Measurements from ENCODE around the gene NKAIN2.

NKAIN2 gene

DNA sequence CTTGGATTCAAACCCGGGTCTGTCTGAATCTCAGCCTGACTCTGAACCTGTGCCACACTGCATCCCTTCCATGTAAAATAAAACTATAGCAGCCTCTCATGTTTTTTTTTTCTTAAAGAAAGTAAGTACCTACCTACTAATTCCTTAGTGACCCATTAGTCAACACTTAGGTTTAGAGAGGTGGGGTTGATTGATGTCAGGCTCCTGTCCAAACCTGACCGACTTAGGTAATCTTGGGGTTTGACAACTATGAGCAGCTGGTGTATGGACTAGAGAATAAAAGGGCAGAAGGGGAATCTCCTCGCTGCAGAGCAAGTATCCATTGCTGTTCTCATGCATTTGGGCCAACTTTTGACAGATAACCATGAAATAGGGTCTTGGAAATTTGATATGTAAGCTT, 6.5 kb downstream of the NKAIN2 start:
- no peak overlapping the region for H3K9ac ChIP-seq (ENCODE audit: low read length)
- H3K4me1 ChIP-seq (ENCODE audit: control insufficient read depth, insufficient read depth, low read length), result no peaks in the 10 kb centered on the region
- no peaks in the 10 kb centered on the region for H3K27me3 ChIP-seq (replicated peaks; ENCODE audit: control insufficient read depth, insufficient read depth, low read length)
- no peaks in the 10 kb centered on the region for H3K9me3 ChIP-seq (ENCODE audit: control insufficient read depth, low read length)
- no peaks in the 10 kb centered on the region for H3K36me3 ChIP-seq (ENCODE audit: control insufficient read depth, insufficient read depth, low read length, severe bottlenecking)
- no peak for DNase-seq (ENCODE audit: low read depth)
- H3K4me3 ChIP-seq (ENCODE audit: low read length), result no peak overlapping the region

- no peaks in the 10 kb centered on the region for H3K4me1 ChIP-seq (ENCODE audit: control insufficient read depth, insufficient read depth, low read length)
- no peaks in the 10 kb centered on the region for H3K36me3 ChIP-seq (ENCODE audit: control insufficient read depth, insufficient read depth, low read length, severe bottlenecking)
- H3K9ac ChIP-seq (ENCODE audit: low read length), result no peak overlapping the region
- H3K9me3 ChIP-seq (ENCODE audit: control insufficient read depth, low read length), result no peaks in the 10 kb centered on the region
- H3K4me3 ChIP-seq (ENCODE audit: low read length), result no peak overlapping the region
- no peaks in the 10 kb centered on the region for H3K27me3 ChIP-seq (replicated peaks; ENCODE audit: control insufficient read depth, insufficient read depth, low read length)
- no peak for DNase-seq (ENCODE audit: low read depth)
Measured at GRCh38 chr6:123810948-123811347, 7.3 kb downstream of the NKAIN2 start.

- H3K4me1 ChIP-seq (ENCODE audit: control insufficient read depth, insufficient read depth, low read length), result no peaks in the 10 kb centered on the region
- no peaks in the 10 kb centered on the region for H3K9me3 ChIP-seq (ENCODE audit: control insufficient read depth, low read length)
- H3K27me3 ChIP-seq (replicated peaks; ENCODE audit: control insufficient read depth, insufficient read depth, low read length), result no peaks in the 10 kb centered on the region
- H3K36me3 ChIP-seq (ENCODE audit: control insufficient read depth, insufficient read depth, low read length, severe bottlenecking), result no peaks in the 10 kb centered on the region
- no peak for DNase-seq (ENCODE audit: low read depth)
- no peak overlapping the region for H3K9ac ChIP-seq (ENCODE audit: low read length)
- H3K4me3 ChIP-seq (ENCODE audit: low read length), result no peak overlapping the region
Measured at GRCh38 chr6:123811378-123811777, 7.7 kb downstream of the NKAIN2 start.

DNA sequence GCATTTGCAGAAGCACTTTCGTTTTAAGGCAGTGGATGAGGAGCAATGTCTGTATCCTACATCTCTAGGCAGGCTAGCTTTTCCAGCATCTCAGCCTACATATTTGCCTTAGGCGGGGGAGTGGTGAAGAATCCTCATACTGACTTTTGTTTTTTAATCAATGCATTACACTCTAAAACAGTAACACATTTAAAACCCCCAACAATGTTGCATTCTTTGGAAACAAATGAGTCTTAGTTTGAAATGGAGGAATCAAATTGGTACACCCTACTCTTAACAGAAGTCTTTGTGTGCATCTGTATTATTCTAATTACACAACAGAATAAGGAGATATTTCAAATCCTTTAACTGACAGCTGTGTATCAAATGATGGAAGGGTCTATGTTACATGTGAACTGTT, 9.0 kb downstream of the NKAIN2 start:
- H3K27me3 ChIP-seq (replicated peaks; ENCODE audit: control insufficient read depth, insufficient read depth, low read length), result no peaks in the 10 kb centered on the region
- no peak overlapping the region for H3K4me3 ChIP-seq (ENCODE audit: low read length)
- no peak for DNase-seq (ENCODE audit: low read depth)
- no peaks in the 10 kb centered on the region for H3K9me3 ChIP-seq (ENCODE audit: control insufficient read depth, low read length)
- H3K9ac ChIP-seq (ENCODE audit: low read length), result no peak overlapping the region
- H3K4me1 ChIP-seq (ENCODE audit: control insufficient read depth, insufficient read depth, low read length), result no peaks in the 10 kb centered on the region
- no peaks in the 10 kb centered on the region for H3K36me3 ChIP-seq (ENCODE audit: control insufficient read depth, insufficient read depth, low read length, severe bottlenecking)

GRCh38 chr6:123821112-123821511, 17.4 kb downstream of the NKAIN2 start:
- no peak for DNase-seq (ENCODE audit: low read depth)
- no peaks in the 10 kb centered on the region for H3K36me3 ChIP-seq (ENCODE audit: control insufficient read depth, insufficient read depth, low read length, severe bottlenecking)
- no peaks in the 10 kb centered on the region for H3K4me1 ChIP-seq (ENCODE audit: control insufficient read depth, insufficient read depth, low read length)
- H3K4me3 ChIP-seq (ENCODE audit: low read length), result no peak overlapping the region
- H3K9me3 ChIP-seq (ENCODE audit: control insufficient read depth, low read length), result no peaks in the 10 kb centered on the region
- no peaks in the 10 kb centered on the region for H3K27me3 ChIP-seq (replicated peaks; ENCODE audit: control insufficient read depth, insufficient read depth, low read length)
- H3K9ac ChIP-seq (ENCODE audit: low read length), result no peak overlapping the region

DNA sequence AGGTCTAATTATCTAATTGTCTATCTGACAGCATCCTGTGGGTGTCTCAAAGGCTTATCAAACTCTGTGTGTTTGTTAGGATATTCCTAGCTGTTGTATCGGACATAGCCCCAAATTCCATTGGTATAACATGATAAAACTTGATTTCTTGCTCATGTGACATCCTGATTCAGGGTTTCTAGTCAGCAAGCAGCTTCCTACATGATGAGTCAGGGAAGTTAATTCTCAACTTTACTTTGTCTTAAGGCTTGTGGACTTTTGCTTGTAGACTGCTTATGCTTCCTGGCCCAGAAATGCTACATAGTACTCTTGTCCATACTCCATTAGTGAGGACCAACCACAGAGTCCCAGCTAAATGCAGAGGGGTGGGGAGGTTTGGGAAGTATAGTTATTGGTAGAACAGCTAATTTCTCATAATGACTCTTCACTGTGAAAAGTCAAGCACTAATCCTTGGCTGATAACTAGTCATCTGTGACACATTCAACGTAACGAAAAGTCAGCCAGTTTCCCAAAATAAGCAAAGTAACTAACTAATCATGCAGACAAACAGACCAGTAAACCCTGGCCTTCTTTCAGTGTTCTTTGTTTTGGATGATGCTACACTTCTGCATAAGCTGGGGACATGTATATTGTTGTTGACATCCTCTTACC, 25.8 kb downstream of the NKAIN2 start:
- no peaks in the 10 kb centered on the region for H3K27me3 ChIP-seq (replicated peaks; ENCODE audit: control insufficient read depth, insufficient read depth, low read length)

DNA sequence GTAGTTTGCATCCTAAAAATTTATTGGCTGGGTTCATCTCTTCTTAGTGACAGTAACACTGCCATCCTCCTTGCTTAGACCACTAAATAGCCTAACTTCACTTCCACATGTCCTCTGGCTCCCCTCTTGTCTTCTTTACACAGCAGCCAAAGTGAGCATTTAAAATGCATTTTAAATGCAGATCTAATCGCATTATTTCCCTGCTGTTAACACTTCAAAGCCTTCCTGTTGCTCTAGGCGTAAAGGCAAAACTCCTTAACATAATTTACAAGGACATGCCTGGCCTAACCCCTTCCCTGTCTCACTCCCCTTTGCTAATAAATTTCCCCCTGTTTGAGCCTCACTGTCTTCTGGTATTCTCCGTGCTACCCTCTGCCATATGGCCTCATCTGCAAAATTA, 26.5 kb downstream of the NKAIN2 start:
- Histone ChIP-seq H3K9me3 (ENCODE audit: control insufficient read depth, low read length) (no peaks in the 10 kb centered on the region), H3K36me3 (ENCODE audit: control insufficient read depth, insufficient read depth, low read length, severe bottlenecking) (no peaks in the 10 kb centered on the region), H3K4me3 (ENCODE audit: low read length) (no peak overlapping the region), H3K9ac (ENCODE audit: low read length) (no peak overlapping the region), H3K27me3 (replicated peaks; ENCODE audit: control insufficient read depth, insufficient read depth, low read length) (no peaks in the 10 kb centered on the region), H3K4me1 (ENCODE audit: control insufficient read depth, insufficient read depth, low read length) (peaks cover 12% of the 10 kb centered on the region)
- DNase-seq (ENCODE audit: low read depth), result no peak

More for the DNA sequence above, 25.8 kb downstream of the NKAIN2 start:
- Histone ChIP-seq H3K9ac (ENCODE audit: low read length) (no peak overlapping the region), H3K9me3 (ENCODE audit: control insufficient read depth, low read length) (no peaks in the 10 kb centered on the region), H3K36me3 (ENCODE audit: control insufficient read depth, insufficient read depth, low read length, severe bottlenecking) (no peaks in the 10 kb centered on the region), H3K4me1 (ENCODE audit: control insufficient read depth, insufficient read depth, low read length) (peaks cover 12% of the 10 kb centered on the region), H3K4me3 (ENCODE audit: low read length) (no peak overlapping the region)
- DNase-seq (ENCODE audit: low read depth), result no peak

- Histone ChIP-seq H3K36me3 (ENCODE audit: control insufficient read depth, insufficient read depth, low read length, severe bottlenecking) (no peaks in the 10 kb centered on the region), H3K4me1 (ENCODE audit: control insufficient read depth, insufficient read depth, low read length) (no peaks in the 10 kb centered on the region), H3K4me3 (ENCODE audit: low read length) (no peak overlapping the region), H3K9ac (ENCODE audit: low read length) (no peak overlapping the region), H3K27me3 (replicated peaks; ENCODE audit: control insufficient read depth, insufficient read depth, low read length) (no peaks in the 10 kb centered on the region), H3K9me3 (ENCODE audit: control insufficient read depth, low read length) (no peaks in the 10 kb centered on the region)
- DNase-seq (ENCODE audit: low read depth), result no peak
Measured at GRCh38 chr6:123838505-123839234, 35.0 kb downstream of the NKAIN2 start.

- H3K9ac ChIP-seq (ENCODE audit: low read length), result no peak overlapping the region
- no peaks in the 10 kb centered on the region for H3K36me3 ChIP-seq (ENCODE audit: control insufficient read depth, insufficient read depth, low read length, severe bottlenecking)
- no peaks in the 10 kb centered on the region for H3K4me1 ChIP-seq (ENCODE audit: control insufficient read depth, insufficient read depth, low read length)
- no peak for DNase-seq (ENCODE audit: low read depth)
- no peaks in the 10 kb centered on the region for H3K9me3 ChIP-seq (ENCODE audit: control insufficient read depth, low read length)
- H3K27me3 ChIP-seq (replicated peaks; ENCODE audit: control insufficient read depth, insufficient read depth, low read length), result no peaks in the 10 kb centered on the region
- no peak overlapping the region for H3K4me3 ChIP-seq (ENCODE audit: low read length)
Measured at GRCh38 chr6:123841067-123841896, 37.6 kb downstream of the NKAIN2 start.

- Histone ChIP-seq H3K36me3 (ENCODE audit: control insufficient read depth, insufficient read depth, low read length, severe bottlenecking) (no peaks in the 10 kb centered on the region), H3K9ac (ENCODE audit: low read length) (no peak overlapping the region), H3K4me3 (ENCODE audit: low read length) (no peak overlapping the region), H3K27me3 (replicated peaks; ENCODE audit: control insufficient read depth, insufficient read depth, low read length) (no peaks in the 10 kb centered on the region), H3K9me3 (ENCODE audit: control insufficient read depth, low read length) (peaks cover 7% of the 10 kb centered on the region), H3K4me1 (ENCODE audit: control insufficient read depth, insufficient read depth, low read length) (no peaks in the 10 kb centered on the region)
- no peak for DNase-seq (ENCODE audit: low read depth)
Measured at GRCh38 chr6:123844011-123844410, 40.3 kb downstream of the NKAIN2 start.

- H3K36me3 ChIP-seq (ENCODE audit: control insufficient read depth, insufficient read depth, low read length, severe bottlenecking), result no peaks in the 10 kb centered on the region
- peaks cover 7% of the 10 kb centered on the region for H3K9me3 ChIP-seq (ENCODE audit: control insufficient read depth, low read length)
- no peak overlapping the region for H3K9ac ChIP-seq (ENCODE audit: low read length)
- H3K4me1 ChIP-seq (ENCODE audit: control insufficient read depth, insufficient read depth, low read length), result no peaks in the 10 kb centered on the region
- H3K4me3 ChIP-seq (ENCODE audit: low read length), result no peak overlapping the region
- no peak for DNase-seq (ENCODE audit: low read depth)
- H3K27me3 ChIP-seq (replicated peaks; ENCODE audit: control insufficient read depth, insufficient read depth, low read length), result no peaks in the 10 kb centered on the region
Measured at GRCh38 chr6:123848347-123848746, 44.7 kb downstream of the NKAIN2 start.
